Measurements from ENCODE around the gene TMEM229A.
"Not testable (repeated sequence)": the region's sequence is repeated elsewhere in the genome, so short reads cannot be mapped to it uniquely, and the experiment has no call there.

The TMEM229A gene

GRCh38 chr7:124051681-124052377 is 19.0 kb upstream of the TMEM229A start:
- H3K4me3 ChIP-seq (ENCODE audit: low read depth, low read length), result no peak overlapping the region
- no peak for DNase-seq (ENCODE audit: low read depth)
- no peak for TF ChIP-seq CTCF (conservative IDR thresholded peaks at IDR 0.05; ENCODE audit: low read depth, low read length)

- no peak overlapping the region for H3K4me3 ChIP-seq (ENCODE audit: low read depth, low read length)
- DNase-seq (ENCODE audit: low read depth), result no peak
- no peak for TF ChIP-seq CTCF (conservative IDR thresholded peaks at IDR 0.05; ENCODE audit: low read depth, low read length)
Measured at GRCh38 chr7:124042826-124043225, 10.0 kb upstream of the TMEM229A start.

- no peak overlapping the region for H3K4me3 ChIP-seq (ENCODE audit: low read depth, low read length)
- TF ChIP-seq CTCF (conservative IDR thresholded peaks at IDR 0.05; ENCODE audit: low read depth, low read length), result no peak
- no peak for DNase-seq (ENCODE audit: low read depth)
Measured at GRCh38 chr7:124041439-124041838, 8.6 kb upstream of the TMEM229A start.

- not testable (repeated sequence) for DNase-seq (ENCODE audit: low read depth); H3K4me3 ChIP-seq (ENCODE audit: low read depth, low read length)
Measured at GRCh38 chr7:124037902-124038301, 5.0 kb upstream of the TMEM229A start.

GRCh38 chr7:124035706-124036105 is 2.8 kb upstream of the TMEM229A start:
- DNase-seq (ENCODE audit: low read depth), result no peak
- no peak overlapping the region for H3K4me3 ChIP-seq (ENCODE audit: low read depth, low read length)
- no peak for TF ChIP-seq CTCF (conservative IDR thresholded peaks at IDR 0.05; ENCODE audit: low read depth, low read length)

GRCh38 chr7:124034754-124035100 is 1.9 kb upstream of the TMEM229A start:
- no peak for DNase-seq (ENCODE audit: low read depth)
- TF ChIP-seq CTCF (conservative IDR thresholded peaks at IDR 0.05; ENCODE audit: low read depth, low read length), result no peak
- no peak overlapping the region for H3K4me3 ChIP-seq (ENCODE audit: low read depth, low read length)

GRCh38 chr7:124033807-124034753 is 1.2 kb upstream of the TMEM229A start:
- no peak for DNase-seq (ENCODE audit: low read depth)
- no peak overlapping the region for H3K4me3 ChIP-seq (ENCODE audit: low read depth, low read length)
- TF ChIP-seq CTCF (conservative IDR thresholded peaks at IDR 0.05; ENCODE audit: low read depth, low read length), result no peak
